OCI-LY7 (cell line): ENCODE results near the gene TGFBR1.

ENCODE experiments used
- EZH2phosphoT487 ChIP-seq: fragments of 200-600 bp; sonication (generic); IDR thresholded peaks from 2 replicates; pipeline ENCODE4 v1.6.1; 2018; ENCODE audit warnings: low read depth, borderline replicate concordance, mild to moderate bottlenecking, mixed run types, antibody characterized with exemption, low read length, moderate library complexity, mixed read lengths
- TF ChIP-seq, protein P1 (sequence below): fragments of 200-600 bp; sonication (generic); conservative IDR thresholded peaks from 2 replicates; pipeline ENCODE4 v1.5.1; 2014; ENCODE audit warnings: mild to moderate bottlenecking, antibody characterized with exemption, low read length, moderate library complexity, mixed read lengths

DNA sequence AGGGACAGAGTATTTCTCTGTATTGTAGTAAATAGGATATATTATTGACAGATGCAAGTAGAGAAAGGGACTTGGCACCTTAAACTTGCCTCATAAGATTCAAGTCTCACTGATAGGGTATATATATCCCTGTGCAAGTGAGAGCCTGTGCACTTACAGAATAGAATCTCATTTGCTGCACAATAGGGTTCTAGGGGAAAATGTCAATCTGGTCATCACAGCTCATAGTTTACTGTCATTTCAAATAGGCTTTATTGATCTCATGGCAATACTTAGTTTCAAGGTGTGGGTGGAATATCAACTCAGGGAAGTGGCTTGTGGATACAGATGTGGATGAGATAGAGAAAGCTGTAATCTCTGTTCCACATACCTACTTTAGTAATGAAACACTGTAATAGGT, 42.3 kb downstream of the TGFBR1 start:
- TF ChIP-seq, protein P1, sequence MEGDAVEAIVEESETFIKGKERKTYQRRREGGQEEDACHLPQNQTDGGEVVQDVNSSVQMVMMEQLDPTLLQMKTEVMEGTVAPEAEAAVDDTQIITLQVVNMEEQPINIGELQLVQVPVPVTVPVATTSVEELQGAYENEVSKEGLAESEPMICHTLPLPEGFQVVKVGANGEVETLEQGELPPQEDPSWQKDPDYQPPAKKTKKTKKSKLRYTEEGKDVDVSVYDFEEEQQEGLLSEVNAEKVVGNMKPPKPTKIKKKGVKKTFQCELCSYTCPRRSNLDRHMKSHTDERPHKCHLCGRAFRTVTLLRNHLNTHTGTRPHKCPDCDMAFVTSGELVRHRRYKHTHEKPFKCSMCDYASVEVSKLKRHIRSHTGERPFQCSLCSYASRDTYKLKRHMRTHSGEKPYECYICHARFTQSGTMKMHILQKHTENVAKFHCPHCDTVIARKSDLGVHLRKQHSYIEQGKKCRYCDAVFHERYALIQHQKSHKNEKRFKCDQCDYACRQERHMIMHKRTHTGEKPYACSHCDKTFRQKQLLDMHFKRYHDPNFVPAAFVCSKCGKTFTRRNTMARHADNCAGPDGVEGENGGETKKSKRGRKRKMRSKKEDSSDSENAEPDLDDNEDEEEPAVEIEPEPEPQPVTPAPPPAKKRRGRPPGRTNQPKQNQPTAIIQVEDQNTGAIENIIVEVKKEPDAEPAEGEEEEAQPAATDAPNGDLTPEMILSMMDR = no peak
- TF ChIP-seq EZH2phosphoT487 = no peak
